GM12891 (cell line): ENCODE measurements around the gene CDC40.

Experiments used
- PAX5 ChIP-seq: IDR thresholded peaks from 2 replicates; pipeline ENCODE4 v1.6.1; 2011; ENCODE audit warnings: low read length, moderate library complexity, mild to moderate bottlenecking; ENCODE audit not compliant: insufficient read depth, severe bottlenecking
- POLR2A ChIP-seq: IDR thresholded peaks from 2 replicates; pipeline ENCODE4 v1.6.1; 2011; ENCODE audit warnings: low read depth, low read length, control low read depth
- POLR2AphosphoS5 ChIP-seq: IDR thresholded peaks from 2 replicates; pipeline ENCODE4 v1.6.1; 2011; ENCODE audit warnings: low read depth, low read length, control low read depth
- POU2F2 ChIP-seq: IDR thresholded peaks from 2 replicates; pipeline ENCODE4 v1.6.1; 2011; ENCODE audit warnings: low read depth, mild to moderate bottlenecking, control low read depth, low read length, moderate library complexity
- SPI1 ChIP-seq: IDR thresholded peaks from 2 replicates; pipeline ENCODE4 v1.6.1; 2011; ENCODE audit warnings: low read depth, low read length, control low read depth
- TAF1 ChIP-seq: IDR thresholded peaks from 2 replicates; pipeline ENCODE4 v1.6.1; 2011; ENCODE audit warnings: low read depth, low read length, control low read depth

DNA sequence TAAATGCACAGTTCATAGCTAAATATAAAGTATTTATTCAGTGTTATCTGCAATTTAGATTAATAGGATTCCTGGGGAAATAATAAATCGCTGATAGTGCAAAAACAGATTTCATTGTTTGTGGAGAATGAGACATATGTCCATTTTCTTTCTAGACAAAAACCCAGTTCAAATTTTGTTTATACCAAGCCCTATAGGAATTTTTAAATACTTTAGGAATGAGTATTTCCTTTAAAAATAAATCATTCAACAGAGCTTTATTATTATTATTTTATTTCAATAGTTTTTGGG is 91.5 kb downstream of the CDC40 start:
- TF ChIP-seq POLR2A (no peak), TAF1 (no peak), POLR2AphosphoS5 (no peak), PAX5 (no peak), SPI1 (no peak), POU2F2 (no peak)
